ENCODE measurements around the gene CDT1.
"Not testable (repeated sequence)": the region's sequence is repeated elsewhere in the genome, so short reads cannot be mapped to it uniquely, and the experiment has no call there.

Gene CDT1

GRCh38 chr16:88816736-88817535, 13.3 kb downstream of the CDT1 start:
- no peak for DNase-seq (ENCODE audit: low read depth)

DNA sequence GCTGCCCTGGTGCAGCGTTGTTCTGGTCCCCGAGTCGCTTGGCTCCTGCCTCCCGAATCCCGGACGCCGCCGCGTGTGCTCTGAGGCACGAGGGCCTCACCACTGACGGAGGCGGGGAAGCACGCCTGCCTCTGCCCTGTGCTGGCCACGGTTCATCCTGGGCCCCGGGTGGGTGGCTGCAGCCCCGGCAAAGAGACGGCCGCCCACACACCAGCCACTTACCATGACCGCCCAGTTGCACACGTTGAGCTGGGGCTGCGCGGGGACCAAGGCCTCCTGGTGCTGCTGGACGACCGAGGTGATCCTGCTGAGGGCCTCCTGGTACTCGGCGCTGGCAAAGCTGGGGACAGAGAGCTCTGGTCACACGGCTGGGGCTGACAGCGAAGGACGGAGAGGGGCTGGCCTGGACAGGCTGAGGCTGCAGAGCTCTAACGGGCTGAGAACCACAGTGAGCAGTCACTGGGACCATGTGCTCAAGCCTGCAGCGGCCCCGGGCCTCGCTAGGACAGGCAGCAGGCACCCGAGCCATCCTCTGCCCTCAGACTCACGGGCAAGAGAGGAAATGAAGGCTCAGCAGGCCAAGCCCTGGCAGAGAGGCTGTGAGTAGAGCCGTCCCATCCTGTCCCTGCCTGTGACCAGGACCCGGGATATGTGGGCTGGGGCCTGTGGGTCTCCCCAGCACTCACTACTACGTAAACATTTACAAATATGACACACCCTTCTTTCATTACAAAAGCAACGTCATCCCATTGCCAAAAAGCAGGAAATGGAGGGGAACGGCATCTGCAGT, 14.4 kb downstream of the CDT1 start:
- no peak for DNase-seq (ENCODE audit: low read depth)

- DNase-seq (ENCODE audit: low read depth) = no peak
These were observed 14.9 kb downstream of the CDT1 start for GRCh38 chr16:88818575-88818874.

DNA sequence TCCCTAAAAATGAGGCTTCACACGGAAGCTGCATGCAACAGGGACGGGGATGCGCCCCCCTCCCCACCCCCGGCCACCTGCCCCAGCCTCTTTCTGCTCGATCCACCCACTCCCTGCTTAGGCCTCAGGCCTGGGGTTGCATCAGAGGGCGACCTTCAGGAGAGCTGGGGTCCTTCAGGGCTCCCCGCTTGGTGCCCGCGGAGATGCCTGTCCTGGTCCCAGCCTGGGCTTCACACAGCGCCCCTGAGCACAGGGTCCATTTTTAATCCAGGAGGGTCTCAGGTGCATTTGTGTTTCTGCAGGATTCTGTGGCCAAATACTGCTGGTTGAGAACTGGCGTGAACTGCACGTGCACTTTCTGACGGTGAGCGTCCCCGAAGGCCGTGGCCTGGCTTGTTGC, 15.5 kb downstream of the CDT1 start:
- DNase-seq (ENCODE audit: low read depth) = no peak

GRCh38 chr16:88820385-88821025, 16.9 kb downstream of the CDT1 start:
- DNase-seq (ENCODE audit: low read depth) = no peak

- no peak for DNase-seq (ENCODE audit: low read depth)
These were observed 17.7 kb downstream of the CDT1 start for GRCh38 chr16:88821168-88821850.

GRCh38 chr16:88822281-88823040, 18.9 kb downstream of the CDT1 start:
- DNase-seq (ENCODE audit: low read depth) = no peak

- not testable (repeated sequence) for DNase-seq (ENCODE audit: low read depth)
These were observed 20.1 kb downstream of the CDT1 start for GRCh38 chr16:88823646-88824045.

DNA sequence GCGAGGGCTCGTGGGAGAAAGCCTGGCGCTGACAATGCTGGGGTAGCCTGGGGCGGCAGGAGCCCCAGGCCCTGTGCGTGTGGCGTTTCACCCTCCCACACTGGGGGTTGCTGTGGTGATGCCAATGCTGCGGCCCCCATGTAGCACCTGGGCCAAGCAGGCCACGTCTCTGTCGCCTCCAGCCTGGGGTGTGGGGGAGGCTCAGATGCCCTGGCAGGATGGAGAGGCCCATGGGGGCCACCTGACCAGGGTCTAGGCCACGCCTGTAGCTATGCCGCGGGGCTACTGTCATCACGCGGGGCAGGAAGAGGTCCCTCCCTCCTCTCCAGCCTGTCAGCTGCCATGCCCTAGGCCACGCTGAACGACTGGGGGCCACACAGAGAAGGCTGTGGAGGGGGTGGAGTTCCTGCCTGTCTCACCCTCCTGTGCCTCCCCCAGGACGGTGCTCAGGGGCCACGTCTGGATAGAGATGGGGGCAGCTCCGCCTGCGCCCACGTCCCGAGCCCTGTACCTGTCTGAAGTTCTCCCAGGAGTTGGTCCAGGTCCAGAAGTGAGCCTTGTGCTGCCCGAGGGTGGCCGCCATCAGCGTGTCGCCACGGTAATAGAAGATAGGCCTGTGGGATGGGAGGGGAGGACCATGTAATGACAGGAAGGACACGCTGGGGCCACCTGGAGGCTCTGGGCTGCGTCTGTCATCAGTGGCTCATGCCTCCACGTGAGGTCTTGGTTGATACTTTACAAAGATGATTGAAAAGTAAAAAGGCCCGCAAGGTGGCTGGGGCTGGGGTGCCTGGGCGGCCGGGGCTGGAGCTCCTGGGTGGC, 20.9 kb downstream of the CDT1 start:
- DNase-seq (ENCODE audit: low read depth) = no peak

DNA sequence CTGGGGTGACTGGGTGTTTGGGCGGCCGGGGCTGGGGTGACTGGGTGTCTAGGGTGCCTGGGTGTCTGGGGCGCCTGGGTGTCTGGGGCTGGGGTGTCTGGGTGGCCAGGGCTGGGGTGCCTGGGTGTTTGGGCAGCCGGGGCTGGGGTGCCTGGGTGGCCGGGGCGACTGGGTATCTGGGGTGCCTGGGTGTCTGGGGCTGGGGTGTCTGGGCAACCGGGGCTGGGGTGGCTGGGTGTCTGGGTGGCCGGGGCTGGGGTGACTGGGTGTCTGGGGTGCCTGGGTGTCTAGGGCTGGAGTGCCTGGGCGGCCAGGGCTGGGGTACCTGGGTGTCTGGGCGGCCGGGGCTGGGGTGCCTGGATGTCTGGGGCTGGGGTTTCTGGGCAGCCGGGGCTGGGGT, 21.6 kb downstream of the CDT1 start:
- DNase-seq (ENCODE audit: low read depth) = no peak

GRCh38 chr16:88826070-88826840, 22.7 kb downstream of the CDT1 start:
- no peak for DNase-seq (ENCODE audit: low read depth)

DNA sequence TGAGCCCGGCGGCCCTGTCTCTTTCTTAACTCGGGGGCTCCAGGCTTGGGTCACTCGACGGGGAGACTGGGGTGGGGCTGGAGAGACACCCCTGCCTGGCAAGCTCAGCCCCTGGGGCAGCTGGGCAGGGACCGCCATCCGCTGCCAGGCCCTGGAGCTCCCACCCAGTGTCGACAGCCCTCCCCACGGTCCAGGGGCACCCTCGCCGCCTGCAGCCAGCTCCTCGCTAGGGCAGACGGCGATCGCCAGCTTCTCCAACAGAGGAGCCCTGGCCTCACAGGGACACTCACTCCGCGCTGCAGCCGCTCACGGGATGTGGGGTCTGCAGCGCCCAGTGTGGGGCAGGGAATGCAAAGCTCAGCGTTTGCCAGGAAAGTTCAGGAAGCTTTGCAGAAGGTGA, 24.1 kb downstream of the CDT1 start:
- no peak for DNase-seq (ENCODE audit: low read depth)

- DNase-seq (ENCODE audit: low read depth) = no peak
These were observed 25.1 kb downstream of the CDT1 start for GRCh38 chr16:88828711-88829110.

DNA sequence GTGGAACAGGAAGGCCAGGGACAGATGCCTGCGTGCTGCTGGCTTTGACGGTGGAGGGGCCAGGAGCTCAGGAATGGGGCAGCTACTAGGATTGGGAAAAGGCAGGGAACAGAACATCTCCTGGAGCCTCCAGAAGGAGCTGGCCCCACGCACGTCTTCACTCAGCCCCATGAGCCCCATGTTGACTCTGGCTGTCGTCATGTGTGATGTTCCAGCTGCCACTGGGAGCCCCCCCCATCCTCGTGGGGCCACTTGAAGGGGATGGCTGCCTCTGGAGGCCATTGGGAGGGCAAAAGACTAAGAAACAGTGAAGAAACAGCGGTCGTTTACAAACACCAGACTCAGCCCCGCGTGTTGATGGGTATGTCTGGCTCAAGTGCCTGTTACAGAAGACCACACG, 26.7 kb downstream of the CDT1 start:
- DNase-seq (ENCODE audit: low read depth) = no peak

DNA sequence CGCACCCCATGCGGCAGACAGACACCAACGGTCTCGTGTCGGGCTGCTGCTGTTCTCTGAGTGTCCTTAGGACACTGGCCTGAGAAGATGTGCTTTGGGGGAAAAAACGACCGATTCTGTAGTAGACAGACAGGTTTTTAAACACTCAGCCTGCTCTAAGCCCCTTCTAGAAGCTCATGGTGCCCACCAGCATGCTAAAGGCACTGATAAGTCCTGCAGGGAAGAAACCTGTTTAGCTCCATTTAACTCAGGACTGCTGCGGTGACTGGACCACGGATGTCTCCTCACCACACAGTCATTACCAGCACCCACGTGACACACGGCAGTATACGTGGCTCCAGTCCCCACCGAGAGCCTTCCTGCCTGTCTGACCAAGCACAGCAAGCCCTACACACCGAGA, 27.2 kb downstream of the CDT1 start:
- no peak for DNase-seq (ENCODE audit: low read depth)

- DNase-seq (ENCODE audit: low read depth) = no peak
These were observed 28.2 kb downstream of the CDT1 start for GRCh38 chr16:88831838-88832237.

DNA sequence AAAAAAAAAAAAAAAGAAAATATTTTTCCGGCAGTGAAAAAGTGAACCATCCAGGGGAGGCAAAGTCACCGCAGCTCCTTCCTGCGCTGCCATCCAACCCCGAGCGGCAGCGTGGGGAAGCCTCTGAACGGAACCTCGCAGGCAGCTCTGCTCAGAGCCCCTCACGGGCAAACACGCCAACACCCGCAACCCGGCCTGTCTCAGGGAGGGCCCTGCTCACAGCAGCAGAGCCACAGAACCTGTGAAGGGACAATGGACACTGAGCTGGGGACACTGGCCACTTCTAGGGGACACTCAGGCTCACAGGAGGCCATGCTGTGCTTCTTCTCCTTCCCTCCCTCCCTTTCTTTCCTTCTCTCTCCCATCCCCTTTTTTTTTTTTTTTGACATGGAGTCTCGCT, 29.5 kb downstream of the CDT1 start:
- DNase-seq (ENCODE audit: low read depth) = no peak

DNA sequence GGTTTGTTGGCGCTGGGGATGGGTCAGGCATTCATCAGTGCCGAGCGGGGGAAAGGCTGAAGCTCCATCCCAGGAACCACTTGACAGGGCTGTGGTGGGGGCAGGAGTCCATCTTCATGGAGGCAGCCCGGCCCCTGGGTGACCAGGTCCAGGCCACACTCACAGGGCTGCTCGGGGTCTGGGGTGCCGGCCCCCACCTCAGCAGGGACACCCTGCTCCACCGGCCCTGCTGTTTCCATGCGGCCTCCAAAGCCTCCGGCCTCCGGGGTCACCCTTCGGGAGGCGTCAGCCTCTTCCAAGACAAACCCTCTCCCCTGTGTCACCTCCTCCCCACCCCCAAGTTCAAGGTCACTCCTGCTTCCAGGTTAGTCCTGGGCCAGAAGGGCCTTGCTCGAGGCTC, 31.1 kb downstream of the CDT1 start:
- DNase-seq (ENCODE audit: low read depth) = no peak

GRCh38 chr16:88835383-88835782, 31.8 kb downstream of the CDT1 start:
- no peak for DNase-seq (ENCODE audit: low read depth)

- no peak for DNase-seq (ENCODE audit: low read depth)
These were observed 32.2 kb downstream of the CDT1 start for GRCh38 chr16:88835818-88836217.

Measured in T follicular helper cell (primary cell).